HG03520 (cell line): ENCODE measurements around the gene SH2B2.
A peak's percentile ranks its signal among the peaks of the same experiment; 100 is the strongest.
"Not testable (repeated sequence)": the region's sequence is repeated elsewhere in the genome, so short reads cannot be mapped to it uniquely, and the experiment has no call there.

ENCODE experiments used
- ATAC-seq: cut with Tn5 transposase; IDR thresholded peaks from one replicate; pipeline ENCODE4 v1.9.1; 2021; ENCODE audit warnings: mild to moderate bottlenecking, moderate library complexity; ENCODE audit not compliant: unreplicated experiment

SH2B2 gene

DNA sequence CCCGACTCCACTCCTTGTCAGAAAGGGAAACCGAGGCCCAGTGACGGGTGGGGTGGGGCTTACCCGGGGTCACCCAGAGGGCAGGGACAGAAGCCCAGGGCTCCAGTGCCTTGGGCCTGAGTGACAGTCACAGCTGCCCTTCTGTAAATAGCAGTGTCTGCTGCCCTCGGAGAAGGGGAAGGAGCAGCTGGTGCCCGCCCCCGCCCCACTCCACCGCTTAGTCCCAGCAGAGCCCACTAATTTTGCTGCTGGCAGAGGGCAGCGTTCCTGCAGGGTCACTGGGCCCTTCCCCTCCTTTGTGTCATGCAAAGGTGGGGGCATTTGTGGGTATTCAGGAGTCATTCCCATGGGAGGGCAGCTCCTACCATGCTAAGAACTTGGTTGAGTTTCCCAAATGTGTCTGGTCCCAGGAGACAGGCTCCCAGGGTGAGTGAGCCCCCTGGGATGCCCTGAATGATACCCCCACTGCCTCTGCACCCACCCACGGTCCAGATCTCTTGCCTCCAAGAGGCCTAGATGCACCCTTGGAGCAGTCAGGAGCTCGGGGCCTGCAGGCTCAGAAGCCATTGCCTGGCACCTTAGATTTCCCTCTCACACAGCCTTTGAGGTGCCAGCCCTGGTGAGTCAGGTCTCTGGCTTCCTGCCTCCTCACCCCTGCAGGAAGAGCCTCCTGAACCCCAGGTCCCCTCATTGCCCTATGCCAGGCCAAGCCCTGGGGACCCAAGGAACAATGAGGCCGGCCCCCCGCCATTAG, 17.2 kb downstream of the SH2B2 start:
- no peak for ATAC-seq

DNA sequence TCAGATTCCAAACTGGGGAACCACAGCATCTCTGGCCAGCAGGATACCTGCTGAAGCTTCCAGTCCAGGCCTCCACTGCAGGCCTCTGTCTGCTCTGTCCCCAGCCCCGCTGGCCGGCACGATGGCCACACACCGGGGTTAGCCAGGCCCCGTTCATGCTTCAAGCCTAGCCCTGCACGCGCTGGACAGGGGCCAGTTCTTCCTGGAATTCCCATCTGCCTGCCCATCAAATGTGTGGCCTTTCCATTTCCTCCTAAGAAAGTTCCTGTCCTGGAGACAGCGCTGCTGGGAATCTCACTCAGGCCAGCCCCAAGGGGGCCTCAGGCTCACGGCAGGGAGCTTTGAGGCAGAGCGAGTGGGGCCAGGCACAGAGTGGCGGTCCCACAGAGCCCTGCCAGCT, 18.0 kb downstream of the SH2B2 start:
- no peak for ATAC-seq

DNA sequence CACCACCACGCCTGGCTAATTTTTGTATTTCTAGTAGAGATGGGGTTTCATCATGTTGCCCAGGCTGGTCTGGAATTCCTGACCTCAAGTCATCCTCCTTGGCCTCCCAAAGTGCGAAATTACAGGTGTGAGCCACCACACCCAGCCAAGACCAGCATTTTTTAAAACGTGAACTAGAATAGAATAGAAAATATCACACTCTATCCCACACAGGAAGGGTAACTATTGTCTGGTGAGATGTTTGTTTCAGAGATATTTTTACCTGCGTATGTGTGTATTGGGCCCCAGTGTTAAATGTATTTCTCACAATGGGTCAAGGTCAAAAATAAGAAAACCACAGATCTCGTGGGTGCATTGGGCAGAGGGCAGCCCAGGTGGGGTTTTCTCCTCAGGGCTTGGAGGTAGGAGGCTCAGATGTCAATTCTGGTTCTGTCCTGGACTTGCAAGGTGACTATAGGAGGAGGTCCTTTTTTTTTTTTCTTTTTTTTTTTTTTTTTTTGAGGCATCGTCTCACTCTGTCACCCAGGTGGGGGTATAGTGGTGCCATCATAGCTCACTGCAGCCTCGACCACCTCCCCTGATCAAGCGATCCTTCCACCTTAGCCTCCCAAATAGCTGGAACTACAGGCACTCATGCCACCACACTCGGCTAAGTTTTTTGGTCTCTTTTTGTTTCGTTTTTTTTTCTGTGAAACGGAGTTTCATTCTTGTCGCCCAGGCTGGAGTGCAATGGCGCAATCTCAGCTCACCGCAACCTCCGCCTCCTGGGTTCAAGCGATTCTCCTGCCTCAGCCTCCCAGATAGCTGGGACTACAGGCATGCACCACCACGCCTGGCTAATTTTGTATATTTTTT, 19.0 kb downstream of the SH2B2 start:
- peak; percentile 38 for ATAC-seq

DNA sequence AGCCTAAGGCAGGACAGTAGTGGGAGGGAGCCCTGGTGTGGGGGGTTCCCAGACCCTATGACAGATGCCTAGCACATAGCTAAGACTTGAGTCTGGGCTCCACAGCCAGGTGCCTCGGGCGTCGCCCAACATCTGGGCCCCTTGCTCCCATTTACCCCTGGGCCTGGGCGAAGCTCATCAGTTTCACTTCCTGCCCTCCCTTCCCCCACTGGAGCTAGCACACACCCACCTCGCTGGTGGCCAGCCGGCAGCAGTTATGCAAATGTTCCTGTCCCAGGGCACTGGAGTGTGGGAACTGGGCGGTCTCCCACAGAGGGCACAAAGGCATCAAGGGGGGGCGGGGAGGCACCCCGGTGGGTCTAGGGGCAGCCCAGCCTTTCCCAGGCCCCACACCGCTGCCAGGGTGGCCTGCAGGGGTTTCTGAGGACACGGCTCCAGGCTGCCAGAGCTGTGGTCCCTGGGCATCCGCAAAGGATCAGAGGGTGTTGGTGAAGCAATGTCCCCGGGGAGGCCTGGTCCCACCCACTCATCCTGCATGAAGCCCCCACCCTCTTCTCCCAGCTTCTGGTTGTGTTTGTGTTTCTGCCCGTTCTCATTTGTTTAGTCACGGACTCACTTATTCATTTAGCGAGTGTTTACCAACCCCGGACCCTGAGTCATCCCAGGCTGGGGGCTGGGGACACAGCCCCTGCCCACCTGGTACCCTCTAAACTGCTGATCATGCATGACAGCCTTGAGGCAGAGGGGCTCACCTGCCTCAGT, 20.4 kb downstream of the SH2B2 start:
- ATAC-seq, result peak; percentile 45

DNA sequence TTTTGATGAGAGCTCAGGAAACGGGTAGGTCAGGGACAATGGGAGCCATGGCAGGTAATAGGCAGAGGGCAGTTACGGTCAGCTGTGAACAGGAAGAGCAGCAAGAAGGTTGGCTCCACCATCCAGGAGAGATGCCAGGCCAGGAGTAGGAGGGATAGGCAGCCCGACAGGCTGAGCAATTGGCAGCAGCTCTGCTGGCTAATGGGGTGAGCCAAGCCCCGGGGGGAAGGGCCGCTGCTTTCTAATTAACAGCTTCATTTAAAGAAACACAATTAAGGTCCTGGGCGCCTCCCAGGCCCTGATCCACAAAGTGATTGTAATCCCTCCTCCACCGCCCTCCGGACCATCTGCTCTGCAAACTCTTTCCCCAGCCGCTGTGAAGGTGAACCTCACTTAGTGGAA, 23.7 kb downstream of the SH2B2 start:
- no peak for ATAC-seq

DNA sequence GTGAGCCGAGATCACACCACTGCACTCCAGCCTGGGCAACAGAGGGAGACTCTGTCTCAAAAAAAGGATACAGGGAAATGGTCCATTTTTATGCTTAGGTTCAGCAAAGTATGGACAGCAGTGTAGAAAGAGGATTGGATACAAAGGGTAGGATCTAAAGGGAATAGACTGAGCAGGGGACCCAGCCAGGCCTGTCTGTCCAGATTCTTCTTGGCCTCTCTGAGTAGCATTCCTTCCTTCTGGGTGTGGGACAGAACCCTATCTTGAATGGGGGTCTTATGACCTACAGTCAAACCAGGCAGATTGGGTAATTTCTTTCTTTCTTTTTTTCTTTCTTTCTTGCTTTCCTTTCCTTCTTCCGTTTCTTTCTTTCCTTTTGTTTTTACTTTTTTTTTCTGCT, 25.6 kb downstream of the SH2B2 start:
- no peak for ATAC-seq

DNA sequence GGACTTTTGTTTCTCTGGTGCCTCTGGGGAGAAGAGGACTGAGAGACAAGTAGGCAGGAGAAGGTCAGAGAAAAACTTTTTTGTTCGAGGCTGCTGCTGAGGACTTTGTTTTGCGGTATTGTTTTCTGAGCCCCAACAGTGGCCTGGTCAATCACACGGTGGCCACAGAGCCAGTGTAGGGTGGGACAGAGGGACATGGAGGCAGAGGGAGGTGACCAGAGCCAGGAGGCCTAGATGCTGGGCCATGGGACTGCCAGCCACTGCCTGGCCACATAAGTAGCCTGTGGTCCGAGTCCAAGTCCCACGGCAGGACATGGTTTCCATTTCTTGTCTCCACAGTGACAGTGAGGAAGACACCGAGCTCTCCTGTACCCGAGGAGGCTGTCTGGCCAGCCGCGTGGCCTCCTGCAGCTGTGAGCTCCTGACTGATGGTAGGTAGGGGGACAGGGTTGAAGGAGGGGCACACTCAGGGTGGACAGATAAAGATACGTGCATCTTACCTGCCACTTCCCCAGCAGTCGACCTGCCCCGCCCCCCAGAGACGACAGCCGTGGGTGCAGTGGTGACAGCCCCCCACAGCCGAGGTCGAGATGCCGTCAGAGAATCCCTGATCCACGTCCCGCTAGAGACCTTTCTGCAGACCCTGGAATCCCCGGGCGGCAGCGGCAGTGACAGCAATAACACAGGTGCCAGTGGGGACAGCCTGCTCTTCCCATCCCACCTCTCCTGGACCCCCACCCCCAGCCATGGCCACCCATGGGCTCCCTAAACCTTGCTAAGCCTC, 27.5 kb downstream of the SH2B2 start:
- ATAC-seq, result no peak

DNA sequence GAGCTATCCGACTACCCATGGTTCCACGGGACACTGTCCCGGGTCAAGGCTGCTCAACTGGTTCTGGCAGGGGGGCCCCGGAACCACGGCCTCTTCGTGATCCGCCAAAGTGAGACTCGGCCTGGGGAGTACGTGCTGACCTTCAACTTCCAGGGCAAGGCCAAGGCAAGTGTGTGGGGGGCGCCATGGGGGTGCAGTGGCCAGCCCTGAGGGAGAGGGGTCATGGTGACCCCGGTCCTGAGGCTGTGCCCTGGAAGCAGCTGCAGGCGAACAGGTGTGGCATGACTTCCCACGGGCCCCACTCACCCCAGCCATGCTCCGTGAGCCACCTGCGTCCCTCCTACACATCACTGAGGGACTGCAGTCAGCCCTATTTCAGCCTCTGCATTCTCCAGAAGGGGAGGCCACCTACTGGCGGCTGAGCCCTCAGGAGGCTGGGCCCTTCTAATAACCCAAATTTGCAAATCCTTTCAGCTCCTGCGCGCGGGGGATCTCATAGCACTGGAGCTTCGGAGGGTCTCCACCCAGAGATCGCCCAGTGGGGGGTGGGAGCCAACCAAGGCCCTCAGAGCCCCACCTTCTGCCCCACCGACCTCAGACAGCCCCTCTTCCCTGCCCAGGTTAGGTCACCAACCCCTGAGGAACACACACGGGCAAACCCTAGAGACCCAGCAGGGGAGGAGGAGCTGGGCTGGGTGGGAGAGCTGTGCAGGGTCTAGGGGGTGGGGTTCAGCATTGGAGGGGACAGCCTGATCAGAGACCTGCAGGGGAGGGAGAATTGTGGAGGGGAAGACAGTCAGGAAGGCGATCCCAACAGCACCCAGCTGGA, 30.8 kb downstream of the SH2B2 start:
- no peak for ATAC-seq

DNA sequence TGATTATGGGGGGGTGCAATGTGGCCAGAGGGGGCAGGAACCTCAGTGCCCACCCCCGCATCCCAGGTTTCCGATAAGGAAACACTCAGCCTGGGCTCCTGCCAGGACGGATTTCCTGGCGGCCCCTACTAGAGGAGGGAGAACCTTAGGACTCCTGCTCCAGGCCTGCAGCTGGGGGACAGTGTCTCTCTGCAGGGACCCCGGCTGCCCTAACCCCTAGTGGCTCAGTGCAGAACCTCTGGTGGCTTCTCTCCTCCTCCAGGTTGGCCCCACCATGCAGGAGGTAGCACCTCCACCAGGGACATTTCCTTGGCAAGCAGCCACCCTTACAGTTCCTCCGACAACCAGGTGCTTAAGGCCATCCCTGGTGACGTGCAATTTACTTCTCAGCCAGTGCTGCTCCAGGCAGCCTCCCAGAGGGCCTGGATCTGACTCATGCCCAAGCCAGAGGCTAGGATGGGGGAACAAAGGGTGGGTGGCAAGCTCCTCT, 31.9 kb downstream of the SH2B2 start:
- ATAC-seq, result no peak

DNA sequence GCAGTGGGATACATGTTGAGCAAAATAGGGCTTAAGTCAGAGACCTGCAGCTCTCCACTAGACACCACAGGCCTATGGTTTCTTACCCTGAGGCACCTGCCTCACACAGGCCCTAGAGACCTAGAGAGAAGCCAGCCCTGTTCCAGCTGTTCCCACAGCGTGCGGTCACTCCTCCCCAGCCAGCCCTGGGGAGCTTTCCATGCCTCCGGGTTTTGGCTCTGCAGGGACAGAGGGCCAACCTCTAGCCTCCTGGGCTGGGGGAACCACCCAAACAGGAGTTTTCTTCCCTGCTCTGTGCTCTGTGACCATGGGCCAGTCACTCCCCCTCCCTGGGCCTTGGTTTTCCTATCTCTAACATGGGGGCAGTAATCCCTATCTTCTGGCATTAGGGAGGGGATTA, 33.0 kb downstream of the SH2B2 start:
- ATAC-seq, result no peak

DNA sequence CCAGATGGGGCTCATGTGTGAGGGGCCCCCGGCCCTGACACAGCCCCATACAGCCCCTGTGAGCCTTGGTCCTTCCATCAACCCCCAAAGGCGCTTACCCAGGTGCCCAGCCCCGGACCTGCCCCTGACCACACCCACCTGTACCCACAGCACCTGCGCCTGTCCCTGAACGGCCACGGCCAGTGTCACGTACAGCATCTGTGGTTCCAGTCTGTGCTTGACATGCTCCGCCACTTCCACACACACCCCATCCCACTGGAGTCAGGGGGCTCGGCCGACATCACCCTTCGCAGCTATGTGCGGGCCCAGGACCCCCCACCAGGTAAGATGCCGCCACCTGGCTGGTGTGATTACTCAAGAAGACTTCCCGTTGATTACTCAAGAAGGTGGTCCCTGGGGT, 33.5 kb downstream of the SH2B2 start:
- no peak for ATAC-seq

DNA sequence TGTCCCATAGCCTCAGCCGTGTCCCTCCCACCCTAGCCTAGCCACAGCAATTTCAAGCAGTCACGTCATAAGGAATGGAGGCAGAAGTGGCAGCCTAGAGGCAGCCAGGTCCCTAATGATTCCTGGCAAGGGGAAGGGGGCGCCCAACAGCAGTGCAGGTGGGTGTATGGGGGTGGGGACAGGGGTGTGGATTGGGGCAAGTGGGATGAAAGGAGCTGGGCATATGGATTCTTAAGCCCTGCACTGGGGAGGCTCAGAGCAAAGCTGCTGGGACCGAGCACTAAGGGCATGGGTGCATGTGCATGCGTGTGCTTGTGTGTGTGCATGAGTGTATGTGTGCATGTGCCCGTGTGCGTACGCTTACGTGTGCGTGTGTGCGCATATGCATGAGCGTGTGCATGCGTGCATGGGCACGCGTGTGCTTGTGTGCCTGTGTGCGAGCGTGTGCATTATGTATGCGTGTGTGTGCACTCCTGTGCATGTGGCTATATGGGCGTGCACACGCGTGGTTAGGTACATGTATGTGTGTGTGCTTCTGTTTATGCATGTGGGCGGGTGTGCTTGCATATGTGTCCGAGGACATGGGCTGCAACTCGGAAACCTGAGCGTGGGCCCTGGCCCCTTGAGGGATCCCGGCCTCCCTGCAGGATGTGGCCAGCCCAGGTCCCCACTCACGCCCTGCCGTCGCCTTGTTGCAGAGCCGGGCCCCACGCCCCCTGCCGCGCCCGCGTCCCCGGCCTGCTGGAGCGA, 34.1 kb downstream of the SH2B2 start:
- no peak for ATAC-seq

DNA sequence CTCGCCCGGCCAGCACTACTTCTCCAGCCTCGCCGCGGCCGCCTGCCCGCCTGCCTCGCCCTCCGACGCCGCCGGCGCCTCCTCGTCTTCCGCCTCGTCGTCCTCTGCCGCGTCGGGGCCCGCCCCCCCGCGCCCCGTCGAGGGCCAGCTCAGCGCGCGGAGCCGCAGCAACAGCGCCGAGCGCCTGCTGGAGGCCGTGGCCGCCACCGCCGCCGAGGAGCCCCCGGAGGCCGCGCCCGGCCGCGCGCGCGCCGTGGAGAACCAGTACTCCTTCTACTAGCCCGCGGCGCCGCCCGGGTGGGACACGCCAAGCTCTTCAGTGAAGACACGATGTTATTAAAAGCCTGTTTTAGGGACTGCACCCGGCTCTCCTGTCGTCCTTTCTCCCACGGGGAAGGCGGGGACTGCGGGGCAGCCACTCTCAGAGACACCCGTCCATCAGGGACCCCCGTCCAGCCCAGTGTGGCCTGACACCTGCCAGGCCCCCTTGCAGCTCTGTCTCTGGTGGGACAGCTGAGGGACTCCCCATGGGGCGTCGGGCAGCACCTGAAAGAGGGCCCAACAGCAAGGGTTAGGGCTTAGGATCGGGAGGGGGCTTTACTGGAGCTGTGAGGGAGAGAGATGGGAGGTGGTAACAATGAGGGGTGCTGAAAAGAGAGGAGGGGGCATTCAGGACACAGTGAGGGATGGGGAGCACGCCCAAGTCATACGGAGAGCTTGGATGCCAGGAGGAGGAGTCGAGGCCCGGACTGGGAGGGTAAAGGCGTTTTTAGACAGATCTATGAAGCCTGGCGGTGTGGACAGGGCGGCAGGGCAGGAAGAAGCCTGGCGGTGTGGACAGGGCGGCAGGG, 34.9 kb downstream of the SH2B2 start:
- ATAC-seq, result no peak

DNA sequence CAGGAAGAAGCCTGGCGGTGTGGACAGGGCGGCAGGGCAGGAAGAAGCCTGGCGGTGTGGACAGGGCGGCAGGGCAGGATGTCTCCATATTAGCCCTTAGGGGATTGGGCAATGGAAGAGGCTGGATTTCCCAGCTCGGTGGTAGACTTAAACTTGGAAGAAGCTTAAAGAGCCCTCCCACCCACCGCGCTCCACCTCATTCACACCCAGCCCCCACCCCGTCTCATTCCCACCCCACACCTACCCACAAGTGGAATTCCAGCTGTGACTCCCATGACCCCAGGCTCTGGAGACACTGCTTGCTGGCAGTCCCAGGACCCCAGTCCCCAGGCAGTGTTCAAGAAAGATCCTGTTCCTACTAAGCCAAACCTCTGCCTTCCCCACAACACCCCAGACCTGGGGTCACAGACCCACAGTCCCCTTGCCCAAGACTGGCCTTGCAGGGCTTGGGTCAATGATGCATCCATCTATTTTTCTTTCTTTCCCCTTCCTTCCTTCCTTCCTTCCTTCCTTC, 35.6 kb downstream of the SH2B2 start:
- ATAC-seq, result no peak

DNA sequence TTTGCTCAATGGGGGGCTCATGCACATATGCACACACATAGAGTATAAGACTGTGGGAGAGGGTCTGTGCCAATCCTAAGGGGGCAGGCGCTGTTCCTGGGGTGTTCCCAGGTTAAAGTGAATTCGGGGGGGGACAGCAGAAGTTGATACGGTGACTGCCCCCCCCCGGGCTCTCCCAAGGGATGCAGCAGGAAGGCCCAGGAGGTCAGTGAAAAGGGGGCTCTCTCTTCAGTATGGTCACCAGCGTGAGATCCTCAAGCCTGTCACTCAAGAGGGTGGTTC, 37.2 kb downstream of the SH2B2 start:
- no peak for ATAC-seq

DNA sequence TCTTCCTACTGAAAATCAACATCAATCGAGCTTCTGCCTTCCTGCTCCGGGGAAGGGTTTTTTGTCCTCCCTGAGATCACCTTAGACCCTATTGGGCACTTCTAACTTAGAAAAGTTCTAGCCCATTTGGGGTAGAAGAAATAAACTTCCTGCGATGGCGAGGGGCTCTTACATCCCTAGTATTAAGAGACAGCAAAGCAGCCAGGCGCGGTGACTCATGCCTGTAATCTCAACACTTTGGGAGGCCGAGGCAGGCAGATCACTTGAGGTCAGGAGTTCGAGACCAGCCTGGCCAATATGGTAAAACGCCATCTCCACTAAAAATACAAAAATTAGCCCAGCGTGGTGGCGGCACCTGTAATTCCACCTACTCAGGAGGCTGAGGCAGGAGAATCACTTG, 38.4 kb downstream of the SH2B2 start:
- ATAC-seq, result not testable (repeated sequence)

DNA sequence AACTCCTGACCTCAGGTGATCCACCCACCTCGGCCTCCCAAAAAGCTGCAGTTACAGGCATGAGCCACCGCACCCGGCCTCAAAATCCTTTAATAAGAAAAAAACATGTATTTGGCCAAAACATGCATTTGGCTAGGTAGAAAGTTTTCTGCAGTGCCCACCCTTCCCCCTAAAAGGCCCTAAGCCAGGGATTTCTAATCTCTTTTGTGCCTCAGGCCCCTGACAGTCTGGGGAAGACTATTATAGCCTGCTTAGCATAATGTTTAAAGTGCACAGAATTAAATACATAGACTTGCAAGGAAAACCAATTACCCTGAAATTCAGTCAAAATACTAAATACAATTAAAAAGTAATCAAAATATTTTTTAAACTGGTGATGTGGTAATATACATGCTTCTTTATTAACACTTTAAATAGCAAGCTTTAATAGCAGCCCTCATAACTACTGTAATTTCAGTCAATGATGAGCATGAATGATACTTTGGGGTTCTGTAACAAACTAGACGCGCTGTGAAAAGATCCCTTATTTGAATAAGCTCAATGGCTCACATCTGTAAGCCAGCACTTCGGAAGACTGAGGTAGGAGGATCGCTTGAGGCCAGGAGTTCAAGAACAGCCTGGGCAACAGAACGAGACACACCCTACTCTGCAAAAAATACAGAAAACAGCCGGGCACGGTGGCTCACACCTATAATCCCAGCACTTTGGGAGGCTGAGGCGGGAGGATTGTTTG, 39.7 kb downstream of the SH2B2 start:
- ATAC-seq, result no peak
